HG02678 (cell line): ENCODE data around the gene NELL1.
"Not testable (repeated sequence)": the region's sequence is repeated elsewhere in the genome, so short reads cannot be mapped to it uniquely, and the experiment has no call there.

Source experiments
- ATAC-seq: cut with Tn5 transposase; IDR thresholded peaks from one replicate; pipeline ENCODE4 v1.9.1; 2021; ENCODE audit warnings: mild to moderate bottlenecking, moderate library complexity; ENCODE audit not compliant: unreplicated experiment

The NELL1 gene

DNA sequence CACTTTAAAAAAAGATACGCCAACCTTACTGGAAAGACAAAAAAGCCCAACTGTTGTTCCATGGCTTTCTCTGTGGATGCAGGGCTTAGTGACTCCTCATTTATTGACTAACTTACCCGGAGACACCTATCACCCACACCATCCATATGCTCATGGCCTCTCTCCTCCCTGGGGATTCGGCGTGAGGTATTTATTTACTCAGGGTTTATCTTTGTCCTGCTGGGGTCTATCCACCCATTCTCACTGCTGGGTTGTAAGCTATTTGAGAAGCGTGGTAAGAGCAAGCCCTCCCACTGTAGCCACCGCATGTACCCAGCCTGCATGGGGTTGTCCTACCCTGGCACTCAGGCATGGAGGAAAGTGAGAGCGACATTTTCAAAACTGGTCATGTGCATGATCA is 93.6 kb downstream of the NELL1 start:
- no peak for ATAC-seq

DNA sequence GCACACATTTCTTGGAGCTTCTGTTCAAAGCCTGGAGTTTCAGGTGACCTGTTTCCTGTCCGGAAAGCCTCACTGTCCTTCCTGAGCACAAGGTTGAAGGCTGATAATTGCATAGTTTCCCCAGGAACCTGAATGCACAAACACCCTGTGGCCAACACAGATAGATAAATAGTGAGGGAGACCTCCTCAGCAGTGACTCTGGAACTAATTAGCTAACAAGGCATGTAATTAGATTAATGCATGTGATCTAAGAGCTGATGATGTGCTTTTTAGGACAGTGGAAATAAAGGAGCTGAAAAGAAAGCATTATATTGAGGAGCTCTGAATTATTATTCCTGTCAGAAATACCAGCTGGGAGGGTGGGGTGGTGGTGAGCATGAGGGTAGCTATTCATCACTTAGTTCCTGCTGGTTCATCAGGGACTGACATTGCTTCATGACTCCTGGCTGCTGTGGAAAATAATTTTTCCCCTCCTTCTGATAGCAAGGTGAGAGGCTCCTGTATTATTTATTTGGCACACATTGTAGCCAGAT is 101.1 kb downstream of the NELL1 start:
- ATAC-seq, result no peak

DNA sequence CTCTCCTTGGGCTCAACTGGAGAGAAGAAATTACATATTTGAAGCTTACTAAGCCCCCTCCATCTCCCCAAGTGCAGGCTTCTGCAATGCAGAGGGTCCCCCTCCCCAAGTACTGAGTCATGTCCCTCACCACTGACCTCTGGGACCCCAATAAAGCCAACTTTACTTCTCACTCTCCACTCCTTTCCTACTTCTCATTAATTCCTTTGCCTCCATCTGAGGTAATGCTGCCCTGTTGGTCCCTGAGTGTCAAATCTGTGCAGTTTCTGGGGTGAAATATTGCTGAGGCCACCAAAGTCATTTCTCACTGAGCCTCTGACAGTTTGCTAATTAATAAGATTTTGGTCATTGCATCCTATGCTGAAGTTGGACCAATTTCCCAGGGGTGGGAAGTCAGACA is 101.6 kb downstream of the NELL1 start:
- no peak for ATAC-seq

DNA sequence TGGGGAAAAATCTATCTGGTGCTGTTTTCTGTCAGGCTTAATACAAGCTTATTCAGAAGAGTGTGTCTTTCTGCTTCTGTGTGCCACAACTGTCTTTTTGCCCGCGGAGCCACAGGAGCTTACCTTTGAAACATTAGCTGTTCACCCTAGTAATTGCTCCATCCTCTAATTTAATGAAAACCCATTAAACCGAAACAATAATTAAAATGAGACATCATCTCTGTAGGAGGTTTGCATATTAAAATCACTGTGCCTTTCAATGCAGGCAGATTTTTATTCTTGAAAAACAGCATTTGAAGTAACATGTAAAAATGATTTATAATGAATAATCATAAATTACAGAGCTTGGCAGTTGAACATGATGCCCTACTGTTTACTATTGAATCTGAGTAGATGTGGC is 102.3 kb downstream of the NELL1 start:
- ATAC-seq, result no peak

DNA sequence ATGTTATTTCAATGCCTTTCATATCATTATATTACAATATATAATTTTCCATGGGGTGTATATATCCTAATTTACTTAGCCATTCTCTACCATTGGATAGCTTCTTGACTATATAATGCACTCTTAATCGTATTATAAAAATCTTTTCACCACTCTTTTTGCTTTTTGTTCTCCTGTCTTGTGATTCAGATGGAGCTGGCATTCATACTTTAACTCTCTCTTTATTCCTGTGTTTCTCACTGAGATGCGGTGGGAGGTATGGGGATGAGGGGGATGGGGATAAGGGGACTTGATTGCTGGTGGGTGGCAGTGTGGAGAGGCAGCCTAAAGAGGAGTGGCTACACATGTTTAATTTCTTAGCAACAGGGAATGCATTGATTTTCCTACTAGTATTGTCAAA is 105.9 kb downstream of the NELL1 start:
- ATAC-seq, result no peak

DNA sequence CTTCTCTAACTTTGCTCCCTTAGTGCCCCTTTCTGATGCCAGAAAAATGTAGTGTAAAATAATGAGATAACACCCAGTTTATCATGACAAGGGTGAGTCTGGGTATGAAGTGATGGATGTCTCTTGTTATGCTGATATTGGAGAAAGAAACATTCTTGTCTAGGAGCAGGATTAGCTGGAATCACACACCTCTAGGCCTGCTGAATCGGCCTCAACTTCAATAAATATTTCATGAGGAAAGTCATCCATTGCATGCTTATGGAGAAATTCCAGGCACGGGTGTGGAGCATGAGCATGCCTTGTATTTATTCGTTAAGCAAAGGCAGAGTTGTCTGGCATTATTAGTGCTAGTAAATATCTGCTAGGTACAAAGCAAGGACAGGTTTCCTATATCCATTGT is 113.4 kb downstream of the NELL1 start:
- no peak for ATAC-seq

DNA sequence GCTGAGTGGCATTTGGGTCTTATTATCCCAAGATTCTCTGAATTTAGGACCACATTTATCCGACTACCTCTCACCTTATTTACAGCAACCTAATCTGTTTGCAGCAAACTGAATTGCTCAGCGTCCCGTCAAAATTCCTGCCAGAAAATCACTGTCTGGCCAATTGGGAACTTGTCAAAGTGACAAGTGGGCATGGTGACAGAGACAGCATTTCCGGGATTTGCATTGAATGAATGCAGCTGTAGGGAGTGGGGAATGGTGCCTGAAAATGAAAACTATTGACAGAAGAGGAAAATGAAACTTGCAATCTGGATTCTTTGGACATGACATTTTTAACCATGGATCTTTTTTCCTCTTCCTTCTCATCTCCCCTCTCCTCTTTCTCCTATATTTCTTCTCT is 113.8 kb downstream of the NELL1 start:
- ATAC-seq, result no peak

DNA sequence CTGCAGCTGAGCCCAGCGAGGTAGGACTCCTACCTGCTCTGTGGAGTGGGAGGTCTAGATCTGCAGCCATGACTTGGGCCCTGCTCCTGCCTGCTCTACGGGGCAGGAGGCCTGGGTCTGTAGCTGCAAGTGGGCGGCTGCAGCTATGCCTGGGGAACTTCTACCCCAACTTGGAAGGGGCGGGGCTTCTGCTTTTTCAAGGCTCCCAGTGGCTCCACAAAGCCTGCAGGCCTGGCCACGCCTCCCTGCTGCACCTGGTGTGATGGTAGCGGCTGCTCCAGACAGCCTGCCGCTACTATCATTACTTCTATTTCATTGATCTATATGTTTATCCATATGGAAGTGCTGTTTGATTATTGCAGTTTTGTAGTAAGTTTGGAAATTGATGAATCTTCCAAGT is 121.2 kb downstream of the NELL1 start:
- ATAC-seq, result no peak

DNA sequence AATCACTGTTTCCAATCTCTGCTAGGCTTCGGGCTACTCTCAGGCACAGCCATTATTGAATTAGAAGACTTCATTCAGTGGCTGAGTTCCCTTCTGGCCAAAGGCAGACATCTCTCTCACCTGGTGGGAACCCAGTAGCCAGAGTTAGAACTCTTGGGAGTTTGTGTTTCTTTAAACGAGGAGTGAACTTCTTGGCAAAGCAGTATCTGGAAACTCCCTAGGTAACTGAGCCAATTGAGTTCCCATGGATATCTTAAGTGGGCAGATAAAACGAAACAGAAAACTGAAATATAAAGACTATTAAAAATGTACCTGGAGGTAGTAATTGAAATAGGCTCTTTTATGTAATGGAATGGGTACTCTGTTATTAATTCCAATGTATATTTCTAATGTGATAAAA is 125.6 kb downstream of the NELL1 start:
- ATAC-seq, result no peak

DNA sequence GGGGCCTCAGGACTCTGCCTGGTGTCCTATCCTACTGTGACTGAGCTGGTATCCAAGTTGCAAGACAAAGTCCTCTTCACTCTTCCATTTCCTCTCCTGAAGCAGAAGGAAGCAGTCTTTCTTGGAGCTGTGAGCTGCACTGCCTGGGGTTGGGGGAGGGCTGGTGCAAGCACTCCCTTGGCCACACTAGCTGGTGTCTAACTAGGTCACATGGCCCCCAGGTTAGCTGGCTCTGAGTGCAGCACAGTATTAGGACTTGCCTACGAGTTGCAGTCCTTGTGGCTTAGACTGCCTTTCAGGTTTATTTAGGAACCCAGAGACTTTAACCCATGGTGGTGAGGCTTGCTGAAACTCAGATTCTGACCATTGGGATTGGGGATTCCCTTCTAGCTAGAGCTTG is 138.9 kb downstream of the NELL1 start:
- no peak for ATAC-seq

DNA sequence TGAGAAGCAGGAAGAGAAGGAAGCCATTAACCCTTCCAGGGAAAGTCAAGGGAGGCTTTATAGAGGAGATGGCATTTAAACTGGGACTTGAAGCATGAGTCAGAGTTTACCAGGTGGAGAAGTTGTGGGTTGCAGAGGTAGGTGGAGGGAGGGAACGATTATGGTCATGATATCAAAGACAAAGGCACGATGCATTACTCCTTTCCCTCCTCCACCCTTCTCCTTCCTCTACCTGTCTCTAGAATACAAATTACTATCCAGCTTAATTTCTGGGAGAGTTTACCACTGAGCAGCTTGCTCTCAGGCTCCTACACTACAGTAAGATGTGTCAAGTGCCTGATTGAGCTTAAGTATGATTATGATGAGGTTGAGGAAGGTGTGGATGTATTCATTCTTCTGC is 151.7 kb downstream of the NELL1 start:
- ATAC-seq, result no peak

DNA sequence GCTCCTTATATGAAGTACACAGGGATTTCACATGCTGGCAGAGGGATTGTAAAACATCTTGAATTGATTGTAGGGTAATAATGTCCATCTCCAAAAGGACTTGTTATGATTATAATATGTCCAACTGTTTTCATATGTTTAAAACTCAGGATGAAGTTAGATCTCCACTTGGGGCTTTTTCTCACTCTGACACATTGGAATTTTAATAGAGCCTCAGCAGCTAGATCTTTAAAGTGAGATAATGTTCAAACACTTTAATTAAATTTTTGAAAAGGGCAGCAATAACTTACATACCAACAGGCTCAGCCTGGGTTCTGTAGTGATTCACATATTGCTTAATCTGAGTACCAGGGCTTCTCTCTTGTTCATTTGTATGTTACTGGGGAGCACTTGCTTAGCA is 152.1 kb downstream of the NELL1 start:
- no peak for ATAC-seq

DNA sequence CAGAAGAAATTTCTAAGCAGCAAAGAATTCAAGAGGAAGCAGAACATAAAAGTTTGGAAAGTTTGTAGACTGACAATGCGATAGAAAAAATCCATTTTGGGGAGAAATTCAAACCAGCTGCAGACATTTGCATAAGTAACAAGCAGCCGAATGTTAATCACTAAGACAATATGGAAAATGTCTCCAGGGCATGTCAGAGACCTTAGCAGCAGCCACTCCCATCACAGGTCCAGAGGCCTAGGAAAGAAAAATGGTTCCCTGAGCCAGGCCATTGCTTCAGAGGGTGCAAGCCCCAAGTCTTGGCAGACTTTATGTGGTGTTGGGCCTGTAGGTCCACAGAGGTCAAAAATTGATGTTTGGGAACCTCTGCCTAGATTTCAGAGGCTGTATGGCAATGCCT is 155.4 kb downstream of the NELL1 start:
- ATAC-seq, result no peak

DNA sequence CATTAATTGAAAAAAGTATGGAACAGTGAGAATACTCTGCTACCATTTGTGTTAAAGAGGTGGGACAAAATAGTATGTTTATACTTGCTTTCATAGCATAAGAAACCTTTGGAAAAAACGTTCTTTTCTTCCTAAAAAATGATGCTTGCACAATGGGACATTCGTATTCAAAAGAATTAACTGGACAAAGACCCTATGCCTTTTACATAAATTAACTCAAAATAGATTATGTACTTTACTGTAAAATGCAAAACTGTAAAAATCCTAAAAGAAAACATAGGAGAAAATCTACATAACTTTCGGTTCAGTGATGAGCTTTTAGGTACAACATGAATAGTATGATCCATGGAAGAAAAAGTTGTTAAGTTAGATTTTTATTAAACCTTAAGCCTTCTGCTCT is 166.2 kb downstream of the NELL1 start:
- ATAC-seq, result no peak

DNA sequence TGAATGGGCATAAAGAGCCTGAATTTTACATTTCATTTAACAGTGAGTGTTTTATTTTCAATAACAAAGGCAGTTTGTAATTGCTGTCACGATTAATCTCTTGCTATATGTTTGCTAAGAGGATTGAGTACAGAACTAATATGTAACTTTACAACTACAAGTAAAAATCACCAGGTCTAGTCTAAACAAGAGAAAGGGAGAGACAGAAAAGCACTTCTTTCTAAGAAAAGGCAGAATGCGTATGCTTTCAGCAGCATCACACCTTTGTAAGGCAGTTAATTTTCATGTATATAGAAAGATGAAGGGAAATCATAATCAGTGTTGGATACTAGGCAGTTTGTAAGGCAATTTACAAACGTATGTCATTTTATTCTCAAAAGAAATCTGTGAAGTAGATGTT is 169.8 kb downstream of the NELL1 start:
- no peak for ATAC-seq

DNA sequence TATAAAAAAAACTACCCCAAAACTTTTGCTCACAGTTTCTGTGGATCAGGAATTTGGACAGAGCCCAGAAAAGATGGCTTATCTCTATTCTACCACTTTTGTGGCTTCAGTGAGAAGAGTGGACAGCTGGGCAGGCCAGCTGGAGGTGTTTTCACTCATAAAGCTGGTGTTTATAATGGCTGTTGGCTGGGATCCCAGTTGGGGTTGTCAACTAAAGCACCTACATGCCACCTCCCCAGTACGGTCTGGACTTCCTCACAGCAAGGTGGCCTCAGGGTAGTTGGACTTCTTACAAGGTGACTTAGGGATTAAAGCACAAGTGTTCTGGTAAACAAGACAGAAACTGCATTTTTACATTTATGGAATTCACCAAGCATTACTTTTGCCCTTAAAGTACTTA is 171.0 kb downstream of the NELL1 start:
- no peak for ATAC-seq

DNA sequence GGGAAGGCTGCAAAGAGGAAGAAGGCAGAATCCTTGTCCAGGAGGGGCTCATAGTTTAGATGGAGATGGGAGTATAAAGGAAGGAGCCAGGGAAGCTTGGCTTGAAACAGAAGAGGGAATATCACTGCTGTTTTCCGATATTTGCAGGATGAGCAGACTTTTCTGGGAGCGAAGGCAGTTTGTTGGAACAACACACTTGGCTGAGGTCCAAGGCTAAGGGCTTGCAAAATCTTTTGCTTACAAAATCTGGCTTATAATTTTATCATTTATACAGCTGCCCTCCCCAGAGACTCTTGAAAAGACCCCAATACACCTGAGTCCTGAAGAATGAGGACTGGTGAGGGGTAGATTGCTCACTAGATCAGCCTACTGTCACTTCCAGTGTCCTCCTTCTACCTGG is 174.8 kb downstream of the NELL1 start:
- no peak for ATAC-seq

DNA sequence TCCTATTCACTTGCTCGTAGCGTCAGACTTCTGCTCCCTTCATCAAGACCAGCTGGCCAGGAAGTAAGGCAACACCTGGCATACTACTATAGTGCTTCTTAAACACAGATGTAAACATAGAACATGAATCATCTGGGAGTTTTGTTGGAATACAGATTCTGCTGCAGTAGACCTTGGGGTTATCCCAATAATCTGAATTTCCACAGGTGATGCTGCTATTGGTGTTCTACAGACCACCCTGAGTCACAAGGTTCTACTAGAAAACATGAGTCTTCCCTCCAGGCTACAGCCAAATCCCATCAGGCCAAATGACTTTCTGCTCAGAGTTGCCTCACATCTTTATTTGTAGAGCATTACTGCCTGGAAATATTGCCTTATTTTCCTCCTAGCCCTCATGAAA is 175.2 kb downstream of the NELL1 start:
- no peak for ATAC-seq

DNA sequence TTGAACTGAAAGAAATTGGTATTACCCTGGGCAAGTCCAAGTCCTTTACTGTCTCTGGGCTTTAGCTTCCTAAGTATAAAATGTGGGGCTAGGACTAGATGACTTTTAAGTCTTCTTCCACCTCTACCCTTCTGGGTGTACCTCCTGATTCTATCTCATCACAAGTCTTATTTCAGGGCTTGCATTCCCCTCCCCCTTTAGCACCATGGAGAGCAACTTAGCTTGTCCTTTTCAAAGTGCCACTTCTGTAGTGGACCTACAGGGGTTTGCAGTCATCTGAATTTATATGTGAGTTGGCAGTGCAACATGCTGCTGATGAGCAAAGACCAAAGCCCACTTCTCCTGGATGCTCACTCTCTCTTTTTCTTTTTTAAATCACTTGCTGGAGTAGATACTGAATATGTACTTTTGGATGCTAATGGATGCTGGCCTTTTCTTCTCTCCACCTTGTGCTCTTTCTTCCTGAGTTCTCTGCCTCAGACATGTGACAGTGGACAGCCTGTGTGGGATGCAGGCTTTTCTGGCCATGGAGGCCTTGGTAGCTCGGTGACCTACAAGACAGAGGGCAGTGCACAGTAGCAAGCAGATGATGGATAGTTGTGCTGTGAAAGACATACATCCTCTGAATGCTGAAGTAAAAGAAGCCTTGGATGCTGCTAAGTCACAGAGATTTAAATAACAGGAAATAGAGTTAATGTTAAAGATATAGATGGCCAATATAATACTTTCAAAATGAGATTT is 185.0 kb downstream of the NELL1 start:
- no peak for ATAC-seq

DNA sequence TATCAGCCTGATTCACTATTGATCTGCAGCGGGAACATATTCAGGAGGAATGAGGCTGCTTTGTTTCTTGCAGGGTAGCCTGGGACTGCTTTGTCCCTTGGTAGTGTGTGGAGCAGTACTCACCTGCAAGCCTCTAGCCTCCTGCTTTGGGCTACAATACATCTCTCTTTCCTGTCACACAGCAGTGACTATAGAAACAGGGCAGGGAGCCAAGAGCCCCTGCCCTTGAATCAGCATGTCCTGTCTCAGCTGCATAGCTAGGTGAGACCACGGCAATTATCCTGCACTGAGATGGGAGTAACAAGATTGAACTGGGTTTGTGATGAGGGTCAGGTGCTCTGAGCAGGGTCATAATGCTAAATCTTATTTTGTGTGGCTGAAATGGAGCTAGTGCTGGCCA is 191.9 kb downstream of the NELL1 start:
- no peak for ATAC-seq

DNA sequence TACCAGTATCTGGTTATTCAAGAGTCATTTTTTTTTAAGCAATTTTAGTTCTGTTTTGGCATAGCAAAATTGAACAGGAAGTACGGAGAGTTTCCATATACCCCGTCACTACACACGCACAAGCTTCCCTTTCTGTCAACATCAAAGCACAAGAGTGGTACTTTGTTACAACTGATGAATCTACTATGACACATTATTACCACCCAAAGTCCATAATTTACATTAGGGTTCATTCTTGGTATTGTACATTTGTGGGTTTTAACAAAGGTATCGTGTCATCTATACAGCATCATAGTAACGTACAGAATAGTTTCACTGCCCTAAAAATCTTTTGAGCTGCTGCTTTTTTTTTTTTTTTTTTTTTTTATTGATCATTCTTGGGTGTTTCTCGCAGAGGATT is 192.9 kb downstream of the NELL1 start:
- ATAC-seq, result not testable (repeated sequence)

DNA sequence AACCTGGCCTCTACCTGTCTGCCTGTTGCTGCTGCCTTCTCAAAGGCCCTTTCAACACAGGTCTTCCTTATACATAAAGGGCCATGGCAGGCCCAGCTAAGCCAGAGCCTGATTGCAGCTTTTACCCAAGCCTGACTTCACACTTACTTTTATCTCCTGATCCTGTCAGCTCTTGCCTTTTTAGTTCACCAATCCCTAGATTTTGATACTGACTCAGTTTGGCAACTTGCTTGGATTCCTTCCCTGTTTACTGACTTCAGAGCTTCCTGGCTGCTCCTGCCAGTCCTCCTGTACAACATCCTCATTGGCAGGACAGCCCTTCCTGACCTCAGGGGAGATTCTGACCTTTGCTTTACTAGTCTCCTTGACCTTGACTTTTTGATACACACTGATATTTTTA is 195.2 kb downstream of the NELL1 start:
- no peak for ATAC-seq

DNA sequence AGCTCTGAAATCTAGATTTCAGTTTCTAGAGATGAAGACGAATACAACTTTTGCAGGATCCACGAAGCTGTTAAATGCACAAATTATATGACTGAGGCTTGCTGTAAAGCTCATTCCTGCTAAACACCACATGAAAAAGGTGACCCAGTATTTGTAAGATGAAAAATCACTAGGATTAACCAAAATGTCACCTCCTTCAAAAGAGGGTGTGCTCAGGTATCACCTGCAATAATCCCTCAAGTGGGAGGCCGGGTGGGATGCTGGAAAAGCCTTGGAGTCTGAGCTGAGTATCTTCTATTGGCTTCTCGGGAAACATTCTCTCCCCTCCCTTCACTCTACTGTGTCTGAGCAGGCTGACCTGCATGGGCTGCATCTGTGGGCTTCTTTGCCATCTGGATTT is 195.8 kb downstream of the NELL1 start:
- no peak for ATAC-seq
